H9 (cell line): Measurements from ENCODE around the gene UVSSA. TPM values are rescaled to one million over a fixed set of nuclear protein-coding genes. Genes with fewer than 3 reads are reported as not detected.

Source experiments
- DNase-seq: peaks from one replicate; pipeline ENCODE4 v3.0.0-alpha.2; 2017
- H2AFZ ChIP-seq: one replicate; pipeline ENCODE4 v1.6.1; 2013; ENCODE audit warnings: mild to moderate bottlenecking, low read length, control low read depth, moderate library complexity
- H2AK5ac ChIP-seq: 2 replicates; pipeline ENCODE4 v1.6.1; 2013; ENCODE audit warnings: low read length, control low read depth, mixed read lengths; ENCODE audit not compliant: insufficient read length
- H2BK120ac ChIP-seq: one replicate; pipeline ENCODE4 v1.6.1; 2013; ENCODE audit warnings: low read depth, mild to moderate bottlenecking, low read length, control low read depth, inconsistent platforms; ENCODE audit not compliant: poor library complexity, severe bottlenecking
- H2BK12ac ChIP-seq: 2 replicates; pipeline ENCODE4 v1.6.1; 2013; ENCODE audit warnings: low read length, control low read depth, mixed read lengths, low read depth; ENCODE audit not compliant: insufficient read length
- H2BK15ac ChIP-seq: 2 replicates; pipeline ENCODE4 v1.6.1; 2013; ENCODE audit warnings: low read depth, low read length, control low read depth
- H2BK20ac ChIP-seq: one replicate; pipeline ENCODE4 v1.6.1; 2013; ENCODE audit warnings: low read depth, mild to moderate bottlenecking, low read length, control low read depth, inconsistent platforms; ENCODE audit not compliant: poor library complexity, severe bottlenecking
- H2BK5ac ChIP-seq: 2 replicates; pipeline ENCODE4 v1.6.1; 2013; ENCODE audit warnings: low read length, control low read depth, mixed read lengths; ENCODE audit not compliant: insufficient read length
- H3K14ac ChIP-seq: 2 replicates; pipeline ENCODE4 v1.6.1; 2013; ENCODE audit warnings: low read length, control low read depth; ENCODE audit not compliant: insufficient read depth
- H3K18ac ChIP-seq: 2 replicates; pipeline ENCODE4 v1.6.1; 2013; ENCODE audit warnings: low read depth, mild to moderate bottlenecking, mixed read lengths, low read length, control low read depth; ENCODE audit not compliant: insufficient read length
- H3K23ac ChIP-seq: 2 replicates; pipeline ENCODE4 v1.6.1; 2013; ENCODE audit warnings: low read length, control low read depth, mixed read lengths, low read depth; ENCODE audit not compliant: insufficient read length
- H3K23me2 ChIP-seq: 2 replicates; pipeline ENCODE4 v1.6.1; 2013; ENCODE audit warnings: low read depth, mild to moderate bottlenecking, mixed read lengths, low read length, control low read depth; ENCODE audit not compliant: insufficient read length, poor library complexity, severe bottlenecking
- H3K27ac ChIP-seq: 2 replicates; pipeline ENCODE4 v1.5.1; 2013; ENCODE audit warnings: low read length, control low read depth, mixed read lengths, low read depth; ENCODE audit not compliant: insufficient read length
- H3K27me3 ChIP-seq: 2 replicates; pipeline ENCODE4 v1.6.1; 2013; ENCODE audit warnings: low read length, control low read depth, inconsistent platforms; ENCODE audit not compliant: insufficient read depth
- H3K4ac ChIP-seq: 2 replicates; pipeline ENCODE4 v1.6.1; 2013; ENCODE audit warnings: low read depth, mild to moderate bottlenecking, control low read depth, inconsistent platforms, low read length, moderate library complexity
- H3K4me1 ChIP-seq: 2 replicates; pipeline ENCODE4 v1.6.1; 2013; ENCODE audit warnings: low read length, control low read depth, inconsistent platforms; ENCODE audit not compliant: insufficient read depth
- H3K4me2 ChIP-seq: 2 replicates; pipeline ENCODE4 v1.6.1; 2013; ENCODE audit warnings: low read length, control low read depth, mixed read lengths; ENCODE audit not compliant: insufficient read length, insufficient read depth
- H3K56ac ChIP-seq: 2 replicates; pipeline ENCODE4 v1.6.1; 2013; ENCODE audit warnings: low read depth, mild to moderate bottlenecking, mixed read lengths, low read length, control low read depth; ENCODE audit not compliant: insufficient read length
- H3K79me1 ChIP-seq: 2 replicates; pipeline ENCODE4 v1.6.1; 2013; ENCODE audit warnings: low read depth, mild to moderate bottlenecking, moderate library complexity, low read length, control low read depth, inconsistent platforms; ENCODE audit not compliant: insufficient read depth, poor library complexity, severe bottlenecking
- H3K79me2 ChIP-seq: 2 replicates; pipeline ENCODE4 v1.6.1; 2013; ENCODE audit warnings: low read length, control low read depth, inconsistent platforms; ENCODE audit not compliant: insufficient read depth
- H3K9ac ChIP-seq: 2 replicates; pipeline ENCODE4 v1.6.1; 2013; ENCODE audit warnings: low read length, control low read depth, mixed read lengths; ENCODE audit not compliant: insufficient read length; ENCODE audit errors: extremely low read depth
- H3K9me3 ChIP-seq: one replicate; pipeline ENCODE4 v1.6.1; 2013; ENCODE audit warnings: low read depth, low read length, inconsistent platforms; ENCODE audit not compliant: control insufficient read depth
- H3T11ph ChIP-seq: one replicate; pipeline ENCODE4 v1.6.1; 2013; ENCODE audit warnings: mild to moderate bottlenecking, low read length, control low read depth, inconsistent platforms
- H4K20me1 ChIP-seq: one replicate; pipeline ENCODE4 v1.6.1; 2013; ENCODE audit not compliant: control insufficient read depth, insufficient read length, insufficient read depth
- H4K5ac ChIP-seq: 2 replicates; pipeline ENCODE4 v1.6.1; 2013; ENCODE audit warnings: low read depth, mild to moderate bottlenecking, mixed read lengths, low read length, control low read depth; ENCODE audit not compliant: insufficient read length
- H4K8ac ChIP-seq: replicated peaks from 2 replicates; pipeline ENCODE4 v1.6.1; 2013; ENCODE audit warnings: low read length, control low read depth, mixed read lengths, low read depth; ENCODE audit not compliant: insufficient read length
- H4K91ac ChIP-seq: 2 replicates; pipeline ENCODE4 v1.6.1; 2013; ENCODE audit warnings: low read depth, mild to moderate bottlenecking, moderate library complexity, mixed read lengths, low read length, control low read depth; ENCODE audit not compliant: insufficient read length
- H3K27ac Mint-ChIP-seq, 3 experiments: 2 replicates in 2 of 3; 3 replicates in 1 of 3; pipeline ENCODE4 v1.8.0; 2020 to 2021; ENCODE audit warnings: mixed read lengths in 3 of 3, mild to moderate bottlenecking in 1 of 3, moderate library complexity in 1 of 3
- H3K27me3 Mint-ChIP-seq: 2 replicates; pipeline ENCODE4 v1.8.0; 2021; ENCODE audit warnings: low read depth, mild to moderate bottlenecking, moderate library complexity, mixed read lengths
- H3K36me3 Mint-ChIP-seq, 3 experiments: 2 replicates in 2 of 3; 3 replicates in 1 of 3; pipeline ENCODE4 v1.8.0; 2020 to 2021; ENCODE audit warnings: low read depth in 3 of 3, mixed read lengths in 3 of 3; ENCODE audit not compliant: insufficient read depth in 1 of 3
- H3K4me1 Mint-ChIP-seq, 2 experiments: 2 replicates each; pipeline ENCODE4 v1.8.0; 2020; ENCODE audit warnings: mixed read lengths in 2 of 2
- H3K4me3 Mint-ChIP-seq, 2 experiments: 2 replicates in 1 of 2; 3 replicates in 1 of 2; pipeline ENCODE4 v1.8.0; 2020 to 2021; ENCODE audit warnings: mild to moderate bottlenecking in 2 of 2, mixed read lengths in 2 of 2, moderate library complexity in 1 of 2
- H3K9me3 Mint-ChIP-seq, 2 experiments: 2 replicates in 1 of 2; 3 replicates in 1 of 2; pipeline ENCODE4 v1.8.0; 2020; ENCODE audit warnings: mild to moderate bottlenecking in 2 of 2, mixed read lengths in 2 of 2, moderate library complexity in 1 of 2
- CTCF ChIP-seq: fragments of 200-600 bp; sonication (generic); conservative IDR thresholded peaks from 3 replicates; pipeline ENCODE4 v1.8.0; 2021; ENCODE audit warnings: antibody characterized with exemption, mild to moderate bottlenecking
- WGBS: extraction: QIAGEN DNeasy Blood & Tissue Kit; methylation state at CpG from one replicate; pipeline ENCODE4 v1.1.7; 2013; ENCODE audit warnings: missing lambda C conversion rate, low lambda C conversion rate, mixed read lengths; ENCODE audit not compliant: insufficient read length; ENCODE audit errors: extremely low coverage; 5-methylcytosine and 5-hydroxymethylcytosine counted together
- total RNA-seq: library from RNA; stranded (reverse); gene quantifications from 2 replicates; pipeline ENCODE4 v1.2.1, GENCODE V29; 2021

Gene UVSSA
- total RNA-seq, 1 experiment from 2014 or later: 15.9 TPM

- Histone ChIP-seq H3K23me2 (no peaks in the 10 kb centered on the region), H2BK5ac (no peak overlapping the region), H3K9me3 (no peaks in the 10 kb centered on the region), H4K8ac (no peak overlapping the region), H3K4ac (no peak overlapping the region), H2BK20ac (no peak overlapping the region), H4K91ac (no peak overlapping the region), H3K79me2 (no peaks in the 10 kb centered on the region), H2AFZ (no peak overlapping the region), H2BK120ac (no peak overlapping the region), H3K56ac (no peak overlapping the region), H2AK5ac (no peak overlapping the region), H3K4me2 (no peak overlapping the region), H3K23ac (no peak overlapping the region), H3K27ac (no peak overlapping the region), H3K18ac (no peak overlapping the region), H4K20me1 (peaks cover 5% of the 10 kb centered on the region), H2BK15ac (no peak overlapping the region), H3T11ph (no peak overlapping the region), H3K27me3 (no peaks in the 10 kb centered on the region), H3K9ac (no peak overlapping the region), H3K4me1 (no peaks in the 10 kb centered on the region), H3K14ac (no peak overlapping the region), H3K79me1 (no peaks in the 10 kb centered on the region), H4K5ac (no peak overlapping the region), H2BK12ac (no peak overlapping the region)
- Mint-ChIP-seq H3K36me3 (peaks cover 1 to 12% (median 8%) of the 10 kb centered on the region in 3 experiments; a peak in 3 of 7 replicates), H3K27me3 (no peaks in the 10 kb centered on the region), H3K9me3 (no peaks in the 10 kb centered on the region), H3K27ac (no peak overlapping the region), H3K4me3 (no peak overlapping the region), H3K4me1 (no peaks in the 10 kb centered on the region)
- WGBS: no CpG with 5 or more reads among the region's 19 CpGs
- no peak for DNase-seq
- no peak for TF ChIP-seq CTCF
Measured at GRCh38 chr4:1377606-1378261, 30.7 kb downstream of the UVSSA start.
